Middle frontal gyrus (tissue), 1 donor: Measurements from ENCODE around the gene GRAMD1A.
"Not testable (repeated sequence)": the region's sequence is repeated elsewhere in the genome, so short reads cannot be mapped to it uniquely, and the experiment has no call there.

Experiments
- DNase-seq: peaks from one replicate; pipeline ENCODE4 v3.0.0-alpha.2; 2015; ENCODE audit warnings: low spot score; ENCODE audit errors: extremely low spot score

GRAMD1A gene

DNA sequence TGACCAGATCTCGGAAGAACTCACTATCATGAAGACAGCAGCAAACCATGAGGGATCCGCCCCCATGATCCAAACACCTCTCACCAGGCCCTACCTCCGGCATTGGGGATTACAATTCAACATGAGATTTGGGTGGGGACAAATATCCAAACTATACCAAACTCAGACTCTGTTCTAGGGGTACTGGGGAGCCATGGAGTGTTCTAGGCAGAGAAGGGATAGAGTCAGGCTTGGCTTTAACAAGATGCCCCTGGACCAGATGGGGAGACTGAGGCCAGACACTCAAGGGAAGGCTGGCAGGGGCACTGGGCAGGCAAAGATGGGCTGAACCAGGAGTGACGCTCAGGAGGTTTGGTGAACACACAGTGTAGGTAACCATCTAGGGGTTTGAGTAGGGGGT, 18.3 kb downstream of the GRAMD1A start:
- DNase-seq = no peak

- DNase-seq = no peak
Observed at GRCh38 chr19:35019144-35019543, 19.0 kb downstream of the GRAMD1A start.

DNA sequence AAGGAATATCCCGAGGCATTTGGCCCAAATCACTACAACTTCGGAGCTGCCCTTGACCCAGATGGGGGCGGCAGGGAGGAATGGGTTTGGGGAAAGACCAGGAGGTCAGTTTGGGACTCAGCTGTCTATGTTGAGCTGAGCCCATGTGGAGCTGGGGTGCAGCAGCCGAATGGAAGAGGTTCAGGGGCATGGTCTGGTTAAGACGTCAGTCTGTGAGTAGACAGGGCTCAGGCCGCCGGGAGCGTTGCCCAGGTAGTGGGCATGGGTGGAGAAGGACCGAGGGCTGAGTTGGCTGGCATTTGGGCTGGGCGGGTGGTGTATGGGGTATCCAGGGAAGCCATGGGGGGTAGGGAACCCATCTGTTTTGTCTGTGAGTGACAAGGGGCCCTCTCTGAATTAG, 20.9 kb downstream of the GRAMD1A start:
- DNase-seq = no peak

GRCh38 chr19:35021596-35021995, 21.5 kb downstream of the GRAMD1A start:
- DNase-seq = no peak

DNA sequence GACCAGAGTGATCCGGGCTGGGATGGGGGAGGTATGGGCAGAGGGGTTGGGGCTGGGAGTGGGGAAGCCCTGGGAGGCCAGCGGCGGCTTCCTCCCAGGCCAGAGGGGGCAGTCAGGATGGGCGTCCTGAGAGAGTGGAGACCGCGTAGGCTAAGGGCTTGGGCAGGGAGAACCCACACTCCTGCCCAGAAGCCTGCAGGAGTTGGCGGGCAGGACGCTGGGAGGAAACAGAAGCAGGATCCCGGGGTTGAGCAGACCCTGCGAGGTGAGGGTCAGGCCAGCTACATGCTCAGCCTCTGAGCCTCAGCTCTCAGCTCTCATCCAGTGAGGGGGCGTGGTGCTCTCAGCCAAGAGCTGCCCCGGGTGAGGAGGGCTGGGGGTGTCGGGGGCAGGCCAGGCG, 22.3 kb downstream of the GRAMD1A start:
- no peak for DNase-seq

DNA sequence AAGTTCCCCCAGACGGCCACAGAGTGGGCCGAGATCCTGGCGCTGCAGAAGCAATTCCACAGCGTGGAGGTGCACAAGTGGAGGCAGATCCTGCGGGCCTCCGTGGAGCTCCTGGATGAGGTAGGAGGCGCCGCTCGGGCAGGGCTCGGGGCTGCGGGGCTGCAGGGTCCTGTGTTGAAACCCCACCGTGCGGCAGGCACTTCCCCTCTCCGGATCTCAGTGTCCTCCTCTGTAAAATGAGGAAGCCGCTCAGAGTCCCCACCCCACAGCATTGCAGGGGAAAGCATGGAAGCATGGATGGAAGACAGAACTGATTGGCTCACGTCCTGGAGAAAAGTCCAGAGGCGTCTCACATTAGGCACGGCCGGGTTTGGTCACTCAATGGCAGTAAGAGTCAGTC, 23.3 kb downstream of the GRAMD1A start:
- DNase-seq = no peak

- no peak for DNase-seq
Observed at GRCh38 chr19:35024095-35024494, 24.0 kb downstream of the GRAMD1A start.

DNA sequence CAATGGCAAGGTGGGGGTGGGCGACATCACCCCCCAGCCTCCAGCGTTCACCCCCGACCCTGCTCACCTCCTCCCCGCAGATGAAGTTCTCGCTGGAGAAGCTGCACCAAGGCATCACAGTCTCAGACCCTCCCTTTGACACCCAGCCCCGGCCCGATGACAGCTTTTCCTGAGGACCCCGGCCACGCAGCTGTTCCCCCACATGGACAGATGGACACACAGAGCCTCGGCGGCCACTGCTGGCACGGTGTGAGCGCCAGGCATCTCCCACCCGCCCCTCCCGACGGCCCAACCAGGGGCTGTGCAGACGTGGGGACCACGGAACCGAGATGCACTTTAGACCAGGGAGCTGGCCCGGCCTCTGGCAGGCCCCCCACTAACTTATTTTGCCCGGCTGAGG, 25.8 kb downstream of the GRAMD1A start:
- DNase-seq = no peak

- DNase-seq = no peak
Observed at GRCh38 chr19:35026418-35026817, 26.3 kb downstream of the GRAMD1A start.

- DNase-seq = no peak
Observed at GRCh38 chr19:35027009-35027408, 26.9 kb downstream of the GRAMD1A start.

DNA sequence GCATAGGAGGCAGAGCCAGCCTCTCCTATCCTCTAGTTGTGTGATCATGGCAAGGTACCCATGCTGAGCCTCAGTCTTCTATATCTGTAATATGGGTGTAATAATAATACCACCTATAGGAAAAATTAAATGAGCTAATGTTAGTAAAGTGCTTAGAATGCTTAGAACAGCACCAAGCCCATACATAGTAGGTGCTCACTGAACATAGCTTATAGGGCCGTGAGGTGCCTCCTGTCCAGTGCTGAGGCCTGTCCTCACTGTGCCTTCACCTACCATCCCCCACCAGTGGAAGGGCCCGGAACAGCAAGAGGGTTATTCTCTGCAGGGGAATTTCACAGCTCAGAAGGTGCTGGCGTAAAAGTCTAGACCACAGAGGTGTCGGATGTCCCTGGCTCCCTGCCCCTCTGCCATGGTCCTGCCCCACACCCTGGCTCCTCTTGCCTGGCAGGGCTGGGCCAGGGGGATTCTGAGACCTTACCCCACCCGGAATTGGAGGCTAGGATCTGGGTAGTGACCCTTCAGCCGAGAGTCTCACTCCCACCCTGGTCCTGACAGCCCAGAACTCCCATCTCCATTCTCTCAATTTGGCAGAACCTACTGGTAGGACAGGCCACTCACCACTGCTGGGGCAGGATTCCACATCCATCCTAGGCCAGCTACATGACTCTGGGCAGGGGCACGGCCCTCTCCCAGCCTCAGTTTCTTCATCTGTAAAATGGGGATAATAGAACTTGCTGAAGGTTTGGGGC, 27.9 kb downstream of the GRAMD1A start:
- DNase-seq = no peak

DNA sequence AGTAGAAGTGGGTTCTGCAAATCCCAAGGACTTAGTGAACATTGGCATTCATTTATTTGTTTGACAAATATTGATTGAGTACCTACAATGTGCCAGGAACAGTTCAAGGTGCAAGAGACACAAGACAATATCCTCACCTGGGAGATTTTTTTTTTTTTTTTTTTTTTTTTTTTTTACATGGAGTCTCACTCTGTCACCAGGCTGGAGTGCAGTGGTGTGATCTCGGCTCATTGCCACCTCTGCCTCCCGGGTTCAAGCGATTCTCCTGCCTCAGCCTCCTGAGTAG, 28.4 kb downstream of the GRAMD1A start:
- DNase-seq = not testable (repeated sequence)

GRCh38 chr19:35029275-35029736, 29.2 kb downstream of the GRAMD1A start:
- DNase-seq = not testable (repeated sequence)

DNA sequence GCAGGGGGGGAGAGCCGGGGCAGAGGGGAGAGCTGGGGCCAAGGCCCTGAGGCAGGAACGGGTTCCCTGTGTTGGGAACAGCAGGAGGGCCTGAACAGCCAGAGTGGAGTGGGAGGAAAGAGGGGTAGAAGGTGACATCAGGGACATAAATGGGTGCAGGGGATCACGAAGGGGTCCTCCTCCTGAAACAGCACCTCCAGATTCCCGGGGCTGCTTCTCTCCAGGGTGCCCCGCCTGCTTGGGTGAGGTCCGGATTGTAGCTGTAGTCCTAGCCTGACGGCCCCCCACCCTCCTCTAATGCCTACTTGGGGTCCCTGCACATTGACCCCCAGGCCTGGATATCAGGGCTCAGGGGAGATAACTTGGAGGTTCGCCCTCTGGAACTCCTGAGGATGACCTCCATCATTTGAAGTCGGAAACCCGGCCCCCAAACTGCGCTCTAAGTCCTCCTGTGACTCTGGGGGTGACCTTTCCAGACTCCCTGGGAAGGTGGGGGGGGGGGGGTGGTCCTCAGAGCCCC, 29.7 kb downstream of the GRAMD1A start:
- no peak for DNase-seq

- DNase-seq = no peak
Observed at GRCh38 chr19:35030257-35031071, 30.3 kb downstream of the GRAMD1A start, which contains the start of gene SCN1B. Gene SCN1B (plus strand): TSS chr19:35030470. CDS start chr19:35030821, 351 bp downstream.

- no peak for DNase-seq
Observed at GRCh38 chr19:35031072-35031881, 31.2 kb downstream of the GRAMD1A start.

DNA sequence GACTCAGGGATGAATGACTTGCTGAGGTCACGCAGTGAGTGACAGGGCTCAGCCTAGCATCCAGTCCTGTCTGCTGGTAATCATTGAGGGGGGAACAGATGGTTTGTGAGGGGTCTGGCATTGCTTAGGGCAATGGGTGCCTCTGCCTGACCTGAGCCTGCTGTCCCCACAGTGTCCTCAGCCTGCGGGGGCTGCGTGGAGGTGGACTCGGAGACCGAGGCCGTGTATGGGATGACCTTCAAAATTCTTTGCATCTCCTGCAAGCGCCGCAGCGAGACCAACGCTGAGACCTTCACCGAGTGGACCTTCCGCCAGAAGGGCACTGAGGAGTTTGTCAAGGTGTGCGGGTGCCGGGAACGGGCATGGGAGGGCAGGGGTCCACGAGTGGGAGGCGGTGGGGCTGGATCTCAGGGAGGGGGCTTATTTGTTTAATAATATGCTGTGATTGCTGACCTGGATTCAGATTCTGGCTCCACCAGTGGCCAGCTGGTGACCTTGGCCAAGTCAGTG, 32.3 kb downstream of the GRAMD1A start:
- DNase-seq = no peak

DNA sequence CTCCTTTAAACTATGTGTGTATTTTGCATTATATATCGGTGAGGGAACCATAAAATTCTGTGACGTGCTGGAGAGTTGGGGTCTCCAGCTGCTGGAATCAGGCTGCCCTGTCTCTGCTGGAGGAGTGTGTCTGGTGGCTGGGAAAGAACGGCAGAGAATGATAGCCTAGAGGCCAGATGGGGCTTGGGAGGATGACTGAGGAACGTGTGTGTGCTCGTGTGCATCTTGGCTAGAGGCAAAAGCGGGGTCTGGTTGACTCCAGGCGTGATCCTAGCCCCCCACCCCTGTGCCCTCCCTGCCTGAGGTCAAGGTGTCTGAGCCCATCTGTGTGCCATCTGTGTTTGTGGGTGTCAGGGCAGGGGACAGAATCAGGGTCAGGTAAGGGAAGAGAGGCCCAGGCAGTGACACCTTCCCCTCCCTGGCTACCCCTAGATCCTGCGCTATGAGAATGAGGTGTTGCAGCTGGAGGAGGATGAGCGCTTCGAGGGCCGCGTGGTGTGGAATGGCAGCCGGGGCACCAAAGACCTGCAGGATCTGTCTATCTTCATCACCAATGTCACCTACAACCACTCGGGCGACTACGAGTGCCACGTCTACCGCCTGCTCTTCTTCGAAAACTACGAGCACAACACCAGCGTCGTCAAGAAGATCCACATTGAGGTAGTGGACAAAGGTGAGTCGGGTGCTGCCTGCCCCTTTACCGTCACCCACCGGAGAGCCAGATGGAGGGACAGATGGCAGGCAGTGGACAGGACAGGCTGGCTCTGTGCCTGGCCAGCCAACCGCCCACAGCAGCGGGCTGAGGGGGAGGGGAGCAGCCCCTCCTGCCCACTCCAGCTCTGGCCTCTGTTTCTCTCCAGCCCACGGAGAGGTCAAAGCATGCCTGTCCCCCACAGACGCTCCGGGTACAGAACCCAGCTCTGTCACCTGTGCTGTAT, 33.2 kb downstream of the GRAMD1A start:
- DNase-seq = no peak

GRCh38 chr19:35034005-35034502, 33.9 kb downstream of the GRAMD1A start:
- DNase-seq = no peak
